Neural crest cell (in vitro differentiated cells): ENCODE results near the gene METTL22. TPM values are rescaled to one million over a fixed set of nuclear protein-coding genes. Genes with fewer than 3 reads are reported as not detected.

Source experiments
- DNase-seq: peaks from one replicate; pipeline ENCODE4 v3.0.0; 2021; ENCODE audit warnings: low read depth, mixed read lengths, low spot score
- H3K27ac Mint-ChIP-seq: one replicate; pipeline ENCODE4 v1.8.0; 2021; ENCODE audit warnings: mild to moderate bottlenecking, mixed read lengths; ENCODE audit not compliant: unreplicated experiment
- H3K27me3 Mint-ChIP-seq: 2 replicates; pipeline ENCODE4 v1.8.0; 2021; ENCODE audit warnings: low read depth, mild to moderate bottlenecking, mixed read lengths
- H3K36me3 Mint-ChIP-seq: 2 replicates; pipeline ENCODE4 v1.8.0; 2021; ENCODE audit warnings: low read depth, mild to moderate bottlenecking, mixed read lengths
- H3K4me1 Mint-ChIP-seq: 2 replicates; pipeline ENCODE4 v1.8.0; 2021; ENCODE audit warnings: mixed read lengths
- H3K4me3 Mint-ChIP-seq: one replicate; pipeline ENCODE4 v1.8.0; 2021; ENCODE audit warnings: mild to moderate bottlenecking, mixed read lengths
- H3K9me3 Mint-ChIP-seq: 2 replicates; pipeline ENCODE4 v1.8.0; 2021; ENCODE audit warnings: mixed read lengths
- CTCF ChIP-seq: fragments of 200-600 bp; sonication (generic); conservative IDR thresholded peaks from 2 replicates; pipeline ENCODE4 v1.5.0; 2021; ENCODE audit warnings: antibody characterized with exemption, mild to moderate bottlenecking
- total RNA-seq: library from RNA; stranded (reverse); gene quantifications from 2 replicates; pipeline ENCODE4 v1.2.1, GENCODE V29; 2021

Gene METTL22
- total RNA-seq, 1 donor from 2014 or later: 52.0 TPM

- Mint-ChIP-seq H3K4me3 (peak overlapping the region; percentile 93), H3K27ac (no peak overlapping the region), H3K36me3 (peaks cover 10% of the 10 kb centered on the region), H3K27me3 (peaks cover 7% of the 10 kb centered on the region), H3K4me1 (peaks cover 32% of the 10 kb centered on the region), H3K9me3 (peaks cover 4% of the 10 kb centered on the region)
- TF ChIP-seq CTCF: no peak
- DNase-seq: no peak
Measured at GRCh38 chr16:8675183-8676159, 54.0 kb downstream of the METTL22 start.

GRCh38 chr16:8676160-8676547, 54.7 kb downstream of the METTL22 start:
- no peak for TF ChIP-seq CTCF
- Mint-ChIP-seq H3K27me3 (peaks cover 7% of the 10 kb centered on the region), H3K27ac (no peak overlapping the region), H3K36me3 (peaks cover 10% of the 10 kb centered on the region), H3K4me3 (peak overlapping the region; percentile 93), H3K4me1 (peaks cover 29% of the 10 kb centered on the region), H3K9me3 (peaks cover 4% of the 10 kb centered on the region)
- DNase-seq: no peak

GRCh38 chr16:8676737-8677375, 55.4 kb downstream of the METTL22 start:
- peak overlapping the region; percentile 56 for H3K4me3 Mint-ChIP-seq
- no peak overlapping the region for H3K27ac Mint-ChIP-seq
- peaks cover 30% of the 10 kb centered on the region for H3K4me1 Mint-ChIP-seq
- H3K27me3 Mint-ChIP-seq: peaks cover 7% of the 10 kb centered on the region
- no peak for TF ChIP-seq CTCF
- H3K9me3 Mint-ChIP-seq: peaks cover 4% of the 10 kb centered on the region
- no peak for DNase-seq
- H3K36me3 Mint-ChIP-seq: peaks cover 10% of the 10 kb centered on the region

- Mint-ChIP-seq H3K4me3 (peak overlapping the region; percentile 56), H3K4me1 (peaks cover 36% of the 10 kb centered on the region), H3K36me3 (peaks cover 10% of the 10 kb centered on the region), H3K27ac (no peak overlapping the region), H3K9me3 (peaks cover 4% of the 10 kb centered on the region), H3K27me3 (peaks cover 7% of the 10 kb centered on the region)
- no peak for TF ChIP-seq CTCF
- no peak for DNase-seq
Measured at GRCh38 chr16:8677481-8677880, 56.0 kb downstream of the METTL22 start.

GRCh38 chr16:8678068-8678927, 56.8 kb downstream of the METTL22 start:
- Mint-ChIP-seq H3K4me3 (peak overlapping the region; percentile 19), H3K9me3 (peaks cover 4% of the 10 kb centered on the region), H3K36me3 (peaks cover 10% of the 10 kb centered on the region), H3K27me3 (peaks cover 7% of the 10 kb centered on the region), H3K4me1 (peaks cover 41% of the 10 kb centered on the region), H3K27ac (no peak overlapping the region)
- TF ChIP-seq CTCF: no peak
- DNase-seq: no peak
